ENCODE results near the gene BLOC1S6. TPM values are rescaled to one million over a fixed set of nuclear protein-coding genes. Genes with fewer than 3 reads are reported as not detected.

Gene BLOC1S6
- total and polyA plus RNA-seq, 4 donors, result 49.8 to 86.6 (median 60.4) TPM

- Histone ChIP-seq H3K36me3 (ENCODE audit: control insufficient read depth, insufficient read depth, low read length) (no peaks in the 10 kb centered on the region), H3K4me1 (ENCODE audit: control insufficient read depth, insufficient read depth, low read length) (peaks cover 18% of the 10 kb centered on the region), H3K9me3 (ENCODE audit: control insufficient read depth, insufficient read depth, low read length) (no peaks in the 10 kb centered on the region), H3K4me3 (ENCODE audit: low read depth, low read length) (peak overlapping the region; percentile 72), H3K27ac (ENCODE audit: low read depth, low read length) (no peak overlapping the region), H3K27me3 (ENCODE audit: control insufficient read depth, insufficient read depth, low read length) (peaks cover 23% of the 10 kb centered on the region)
- WGBS (ENCODE audit: insufficient coverage), result 44% methylated on average over 7 of the region's 17 CpGs
- no peak for DNase-seq (ENCODE audit: low read depth in 4 of 6, low spot score in 6 of 6)
These were observed 48.6 kb downstream of the BLOC1S6 start for GRCh38 chr15:45635763-45636292.

GRCh38 chr15:45637141-45637540 is 50.0 kb downstream of the BLOC1S6 start:
- DNase-seq (ENCODE audit: low read depth in 4 of 6, low spot score in 6 of 6), result no peak
- Histone ChIP-seq H3K9me3 (ENCODE audit: control insufficient read depth, insufficient read depth, low read length) (no peaks in the 10 kb centered on the region), H3K27ac (ENCODE audit: low read depth, low read length) (peak overlapping the region; percentile 82), H3K36me3 (ENCODE audit: control insufficient read depth, insufficient read depth, low read length) (no peaks in the 10 kb centered on the region), H3K27me3 (ENCODE audit: control insufficient read depth, insufficient read depth, low read length) (peaks cover 23% of the 10 kb centered on the region), H3K4me1 (ENCODE audit: control insufficient read depth, insufficient read depth, low read length) (peaks cover 18% of the 10 kb centered on the region), H3K4me3 (ENCODE audit: low read depth, low read length) (no peak overlapping the region)
- no CpG with 5 or more reads among the region's 1 CpG for WGBS (ENCODE audit: insufficient coverage)

DNA sequence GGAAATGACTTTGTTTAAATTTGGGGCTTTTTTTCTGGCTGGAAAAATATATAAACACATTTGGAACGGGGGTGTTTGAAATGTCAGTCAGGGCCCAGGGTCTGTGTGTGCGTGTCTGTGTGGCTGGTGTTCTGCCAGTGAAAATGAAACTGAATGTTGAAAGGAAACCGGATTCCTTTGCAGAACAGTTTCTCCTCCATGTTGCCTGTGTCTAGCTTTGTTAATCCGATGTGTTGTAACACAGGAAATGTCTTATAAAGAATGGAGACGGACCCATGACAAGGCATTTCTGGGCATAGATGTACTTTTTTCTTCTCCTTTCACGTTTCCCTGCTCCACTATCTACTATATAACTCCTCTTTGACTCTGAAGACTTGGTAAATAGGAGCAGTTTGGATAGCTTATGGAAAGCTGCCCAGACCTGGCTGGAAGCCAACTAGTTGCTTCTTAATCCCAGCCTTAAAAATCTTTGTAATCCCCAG is 50.4 kb downstream of the BLOC1S6 start:
- H3K27ac ChIP-seq (ENCODE audit: low read depth, low read length), result peak overlapping the region; percentile 82
- peak overlapping the region; percentile 26 for H3K4me3 ChIP-seq (ENCODE audit: low read depth, low read length)
- 39% methylated on average over 3 of the region's 6 CpGs for WGBS (ENCODE audit: insufficient coverage)
- H3K4me1 ChIP-seq (ENCODE audit: control insufficient read depth, insufficient read depth, low read length), result peaks cover 18% of the 10 kb centered on the region
- H3K9me3 ChIP-seq (ENCODE audit: control insufficient read depth, insufficient read depth, low read length), result no peaks in the 10 kb centered on the region
- peaks cover 23% of the 10 kb centered on the region for H3K27me3 ChIP-seq (ENCODE audit: control insufficient read depth, insufficient read depth, low read length)
- DNase-seq (ENCODE audit: low read depth in 4 of 6, low spot score in 6 of 6), result peak in 3 of 6 donors; percentile 22 to 78 (median 77)
- no peaks in the 10 kb centered on the region for H3K36me3 ChIP-seq (ENCODE audit: control insufficient read depth, insufficient read depth, low read length)

- WGBS (ENCODE audit: insufficient coverage), result 100% methylated on average over 1 of the region's 2 CpGs
- DNase-seq (ENCODE audit: low read depth in 4 of 6, low spot score in 6 of 6), result no peak
- no peaks in the 10 kb centered on the region for H3K36me3 ChIP-seq (ENCODE audit: control insufficient read depth, insufficient read depth, low read length)
- H3K4me1 ChIP-seq (ENCODE audit: control insufficient read depth, insufficient read depth, low read length), result peaks cover 4% of the 10 kb centered on the region
- no peak overlapping the region for H3K27ac ChIP-seq (ENCODE audit: low read depth, low read length)
- H3K27me3 ChIP-seq (ENCODE audit: control insufficient read depth, insufficient read depth, low read length), result peaks cover 8% of the 10 kb centered on the region
- no peaks in the 10 kb centered on the region for H3K9me3 ChIP-seq (ENCODE audit: control insufficient read depth, insufficient read depth, low read length)
- H3K4me3 ChIP-seq (ENCODE audit: low read depth, low read length), result no peak overlapping the region
These were observed 53.4 kb downstream of the BLOC1S6 start for GRCh38 chr15:45640616-45641015.

- no peak overlapping the region for H3K4me3 ChIP-seq (ENCODE audit: low read depth, low read length)
- no peaks in the 10 kb centered on the region for H3K9me3 ChIP-seq (ENCODE audit: control insufficient read depth, insufficient read depth, low read length)
- 20% methylated on average over 1 of the region's 1 CpG for WGBS (ENCODE audit: insufficient coverage)
- no peaks in the 10 kb centered on the region for H3K36me3 ChIP-seq (ENCODE audit: control insufficient read depth, insufficient read depth, low read length)
- H3K4me1 ChIP-seq (ENCODE audit: control insufficient read depth, insufficient read depth, low read length), result no peaks in the 10 kb centered on the region
- H3K27me3 ChIP-seq (ENCODE audit: control insufficient read depth, insufficient read depth, low read length), result peaks cover 2% of the 10 kb centered on the region
- H3K27ac ChIP-seq (ENCODE audit: low read depth, low read length), result no peak overlapping the region
- peak in 1 of 6 donors; percentile 20 for DNase-seq (ENCODE audit: low read depth in 4 of 6, low spot score in 6 of 6)
These were observed 54.2 kb downstream of the BLOC1S6 start for GRCh38 chr15:45641374-45641781.

- Histone ChIP-seq H3K27me3 (ENCODE audit: control insufficient read depth, insufficient read depth, low read length) (no peaks in the 10 kb centered on the region), H3K36me3 (ENCODE audit: control insufficient read depth, insufficient read depth, low read length) (no peaks in the 10 kb centered on the region), H3K9me3 (ENCODE audit: control insufficient read depth, insufficient read depth, low read length) (no peaks in the 10 kb centered on the region), H3K27ac (ENCODE audit: low read depth, low read length) (no peak overlapping the region), H3K4me3 (ENCODE audit: low read depth, low read length) (no peak overlapping the region), H3K4me1 (ENCODE audit: control insufficient read depth, insufficient read depth, low read length) (no peaks in the 10 kb centered on the region)
- WGBS (ENCODE audit: insufficient coverage), result 92% methylated on average over 7 of the region's 7 CpGs
- DNase-seq (ENCODE audit: low read depth in 4 of 6, low spot score in 6 of 6), result peak in 1 of 6 donors; percentile 65
These were observed 55.1 kb downstream of the BLOC1S6 start for GRCh38 chr15:45641999-45642932.

GRCh38 chr15:45644437-45644836 is 57.3 kb downstream of the BLOC1S6 start:
- Histone ChIP-seq H3K27me3 (ENCODE audit: control insufficient read depth, insufficient read depth, low read length) (no peaks in the 10 kb centered on the region), H3K4me3 (ENCODE audit: low read depth, low read length) (no peak overlapping the region), H3K4me1 (ENCODE audit: control insufficient read depth, insufficient read depth, low read length) (no peaks in the 10 kb centered on the region), H3K36me3 (ENCODE audit: control insufficient read depth, insufficient read depth, low read length) (no peaks in the 10 kb centered on the region), H3K9me3 (ENCODE audit: control insufficient read depth, insufficient read depth, low read length) (no peaks in the 10 kb centered on the region), H3K27ac (ENCODE audit: low read depth, low read length) (no peak overlapping the region)
- no peak for DNase-seq (ENCODE audit: low read depth in 4 of 6, low spot score in 6 of 6)
- WGBS (ENCODE audit: insufficient coverage), result 82% methylated on average over 1 of the region's 2 CpGs

DNA sequence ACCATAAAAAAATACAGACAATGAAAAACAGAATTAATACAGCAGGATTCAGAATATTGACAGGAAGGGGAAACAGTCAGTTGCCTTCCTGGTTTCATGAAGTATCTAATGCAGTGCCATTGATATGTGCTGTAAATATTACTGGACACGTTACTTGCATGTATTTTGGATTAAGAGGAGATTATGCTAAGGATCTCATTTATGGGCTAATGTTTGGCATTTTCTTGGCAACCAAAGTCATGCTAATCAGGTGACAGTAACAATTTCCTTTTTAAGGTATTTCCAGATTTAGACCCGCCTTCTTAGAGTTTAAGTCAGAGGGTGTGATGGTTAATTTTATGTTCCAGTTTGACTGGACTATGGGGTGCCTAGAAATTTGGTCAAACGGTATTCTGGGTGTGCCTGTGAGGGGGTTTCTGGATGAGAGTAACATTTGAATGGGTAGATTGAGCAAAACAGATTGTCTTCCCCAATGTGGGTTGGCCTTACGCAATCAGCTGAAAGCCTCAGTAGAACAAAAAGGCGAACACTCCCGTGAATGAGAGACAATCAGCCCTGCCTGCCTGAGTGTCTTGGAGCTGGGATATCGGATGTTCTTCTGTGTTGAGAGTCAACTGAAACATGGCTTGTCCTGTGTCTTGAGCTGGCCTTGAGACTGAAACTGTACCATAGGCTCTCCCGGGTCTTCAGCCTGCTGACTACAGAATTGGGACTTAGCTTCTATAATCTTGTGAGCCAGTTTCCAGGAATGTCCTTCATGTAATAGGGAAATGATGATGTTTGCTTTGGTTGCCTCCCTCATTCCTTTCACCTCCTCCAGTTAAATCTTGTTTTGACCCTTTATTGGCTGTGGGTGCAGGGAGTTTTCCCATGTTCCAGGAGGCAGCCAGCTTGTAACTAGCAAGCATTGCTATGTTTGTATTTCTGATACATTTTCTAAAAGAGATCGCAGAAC is 58.1 kb downstream of the BLOC1S6 start:
- Histone ChIP-seq H3K9me3 (ENCODE audit: control insufficient read depth, insufficient read depth, low read length) (no peaks in the 10 kb centered on the region), H3K36me3 (ENCODE audit: control insufficient read depth, insufficient read depth, low read length) (no peaks in the 10 kb centered on the region), H3K4me1 (ENCODE audit: control insufficient read depth, insufficient read depth, low read length) (no peaks in the 10 kb centered on the region), H3K4me3 (ENCODE audit: low read depth, low read length) (no peak overlapping the region), H3K27ac (ENCODE audit: low read depth, low read length) (no peak overlapping the region), H3K27me3 (ENCODE audit: control insufficient read depth, insufficient read depth, low read length) (no peaks in the 10 kb centered on the region)
- DNase-seq (ENCODE audit: low read depth in 4 of 6, low spot score in 6 of 6), result peak in 1 of 6 donors; percentile 27
- 83% methylated on average over 7 of the region's 9 CpGs for WGBS (ENCODE audit: insufficient coverage)

GRCh38 chr15:45646220-45646619 is 59.0 kb downstream of the BLOC1S6 start:
- Histone ChIP-seq H3K4me3 (ENCODE audit: low read depth, low read length) (no peak overlapping the region), H3K9me3 (ENCODE audit: control insufficient read depth, insufficient read depth, low read length) (no peaks in the 10 kb centered on the region), H3K4me1 (ENCODE audit: control insufficient read depth, insufficient read depth, low read length) (no peaks in the 10 kb centered on the region), H3K27me3 (ENCODE audit: control insufficient read depth, insufficient read depth, low read length) (no peaks in the 10 kb centered on the region), H3K27ac (ENCODE audit: low read depth, low read length) (no peak overlapping the region), H3K36me3 (ENCODE audit: control insufficient read depth, insufficient read depth, low read length) (no peaks in the 10 kb centered on the region)
- DNase-seq (ENCODE audit: low read depth in 4 of 6, low spot score in 6 of 6), result no peak
- 80% methylated on average over 2 of the region's 3 CpGs for WGBS (ENCODE audit: insufficient coverage)

All from spinal cord (tissue), 10 donors.